Fibroblast of lung (primary cell): ENCODE results near the gene TMEM63C.

Source experiments
- CTCF ChIP-seq, 2 donors: IDR thresholded peaks in 1 of 2; conservative IDR thresholded peaks in 1 of 2; 1 replicate in 1 of 2; 2 replicates in 1 of 2; pipeline ENCODE4 v1.5.1; 2011 to 2012; ENCODE audit warnings: low read length in 2 of 2, control low read depth in 1 of 2, inconsistent platforms in 1 of 2, low read depth in 1 of 2, mild to moderate bottlenecking in 1 of 2
- EZH2 ChIP-seq: IDR thresholded peaks from 2 replicates; pipeline ENCODE4 v1.5.1; 2012; ENCODE audit warnings: low read length, control low read depth, mild to moderate bottlenecking; ENCODE audit errors: missing control alignments

DNA sequence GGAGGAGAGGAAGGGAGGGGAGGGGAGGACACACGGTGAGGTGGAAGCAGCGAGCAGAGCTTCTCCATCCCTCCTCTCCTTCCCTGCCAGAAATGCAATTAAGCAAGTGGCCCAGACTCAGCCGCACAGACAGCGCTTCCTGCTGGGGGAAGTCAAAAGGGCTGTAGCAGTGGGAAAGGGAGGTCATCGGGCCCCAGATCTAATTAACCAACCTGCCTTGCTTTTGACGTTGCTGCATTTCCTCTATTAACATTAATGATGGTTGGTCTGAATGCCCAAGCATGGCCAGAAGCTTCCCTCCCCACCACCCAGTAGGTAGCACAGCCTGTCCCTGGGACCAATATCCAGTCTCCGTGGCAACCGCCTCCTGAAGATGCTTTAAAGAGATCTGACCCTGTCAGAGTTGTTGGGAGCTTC, 94.0 kb downstream of the TMEM63C start:
- TF ChIP-seq CTCF (conservative IDR thresholded peaks at IDR 0.05 in 1 of 2, IDR thresholded peaks at IDR 0.05 in 1 of 2; ENCODE audit: low read depth in 1 of 2, low read length in 2 of 2) = no peak
- TF ChIP-seq EZH2 = no peak
